Subcutaneous adipose tissue (tissue), 4 donors: ENCODE results near the gene ANKRD29. TPM values are rescaled to one million over a fixed set of nuclear protein-coding genes. Genes with fewer than 3 reads are reported as not detected.

Experiments
- total RNA-seq, 4 donors: library from RNA; depleted of rRNA; stranded (reverse); fragments of >200 nt; gene quantifications; one replicate each; pipeline ENCODE4 v1.1.0, GENCODE V29; 2016
- TF ChIP-seq, protein P1 (sequence below): fragments of 450-650 bp; IDR thresholded peaks from one replicate; pipeline ENCODE4 v1.5.1; 2016; ENCODE audit warnings: low read depth, mild to moderate bottlenecking, control low read depth, antibody characterized with exemption, moderate library complexity

ANKRD29 gene
- total RNA-seq, 4 donors from 2014 or later: 9.2 to 30.7 (median 13.1) TPM

GRCh38 chr18:23575309-23575651, 87.4 kb downstream of the ANKRD29 start:
- TF ChIP-seq, protein P1, sequence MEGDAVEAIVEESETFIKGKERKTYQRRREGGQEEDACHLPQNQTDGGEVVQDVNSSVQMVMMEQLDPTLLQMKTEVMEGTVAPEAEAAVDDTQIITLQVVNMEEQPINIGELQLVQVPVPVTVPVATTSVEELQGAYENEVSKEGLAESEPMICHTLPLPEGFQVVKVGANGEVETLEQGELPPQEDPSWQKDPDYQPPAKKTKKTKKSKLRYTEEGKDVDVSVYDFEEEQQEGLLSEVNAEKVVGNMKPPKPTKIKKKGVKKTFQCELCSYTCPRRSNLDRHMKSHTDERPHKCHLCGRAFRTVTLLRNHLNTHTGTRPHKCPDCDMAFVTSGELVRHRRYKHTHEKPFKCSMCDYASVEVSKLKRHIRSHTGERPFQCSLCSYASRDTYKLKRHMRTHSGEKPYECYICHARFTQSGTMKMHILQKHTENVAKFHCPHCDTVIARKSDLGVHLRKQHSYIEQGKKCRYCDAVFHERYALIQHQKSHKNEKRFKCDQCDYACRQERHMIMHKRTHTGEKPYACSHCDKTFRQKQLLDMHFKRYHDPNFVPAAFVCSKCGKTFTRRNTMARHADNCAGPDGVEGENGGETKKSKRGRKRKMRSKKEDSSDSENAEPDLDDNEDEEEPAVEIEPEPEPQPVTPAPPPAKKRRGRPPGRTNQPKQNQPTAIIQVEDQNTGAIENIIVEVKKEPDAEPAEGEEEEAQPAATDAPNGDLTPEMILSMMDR: no peak

DNA sequence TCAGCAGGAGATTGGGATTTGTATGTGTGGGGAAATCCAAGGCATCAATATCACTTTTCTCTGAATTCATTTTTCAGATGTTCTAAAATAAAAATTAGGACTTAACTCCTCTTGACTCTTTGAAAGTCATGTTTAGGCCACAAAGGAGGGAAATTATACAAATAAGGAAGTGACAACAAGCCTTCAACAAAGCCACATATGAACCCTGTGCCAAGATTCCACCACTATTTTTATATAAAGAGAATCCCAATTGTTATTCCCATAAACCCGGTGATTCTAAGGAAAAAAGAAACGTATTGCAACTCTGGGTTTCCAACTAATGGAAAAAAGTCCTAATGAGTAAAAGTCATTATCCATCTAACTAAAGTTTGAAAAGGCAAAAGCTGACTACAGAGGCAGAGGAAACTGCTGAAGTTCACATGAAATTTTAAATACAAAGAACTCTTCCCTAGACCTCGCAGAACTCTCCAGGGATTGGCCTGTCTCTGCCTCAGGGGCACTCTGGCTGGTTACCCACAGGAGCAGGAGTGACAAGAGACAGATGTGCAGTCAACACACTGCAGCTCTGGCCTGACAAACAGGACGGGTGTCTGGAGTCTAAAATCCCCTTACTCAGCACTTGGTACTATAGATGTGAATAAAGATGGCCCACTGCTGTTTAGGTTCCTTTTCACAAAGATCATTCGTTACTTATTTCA, 88.0 kb downstream of the ANKRD29 start:
- TF ChIP-seq, protein P1: no peak

- TF ChIP-seq, protein P1: no peak
Observed at GRCh38 chr18:23573626-23574431, 88.9 kb downstream of the ANKRD29 start.

DNA sequence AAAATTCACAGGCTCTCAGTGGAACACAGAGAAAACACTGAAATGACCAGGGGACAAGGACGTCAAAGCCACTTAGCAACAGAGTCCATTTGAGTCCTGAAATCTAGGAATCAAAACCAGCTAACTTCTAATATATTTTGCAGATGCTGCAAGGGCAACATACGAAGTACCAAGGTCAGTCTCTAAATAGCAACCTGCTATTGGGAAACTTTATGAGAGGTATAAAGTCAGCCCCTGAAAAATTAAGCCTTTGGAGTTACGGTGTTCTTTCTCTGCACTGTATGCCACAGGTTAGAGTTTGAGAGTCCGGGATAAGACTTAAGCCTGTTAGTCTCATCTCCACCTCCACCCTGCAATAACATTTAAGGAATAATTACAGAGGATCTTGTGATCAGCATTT, 89.7 kb downstream of the ANKRD29 start:
- TF ChIP-seq, protein P1: no peak

DNA sequence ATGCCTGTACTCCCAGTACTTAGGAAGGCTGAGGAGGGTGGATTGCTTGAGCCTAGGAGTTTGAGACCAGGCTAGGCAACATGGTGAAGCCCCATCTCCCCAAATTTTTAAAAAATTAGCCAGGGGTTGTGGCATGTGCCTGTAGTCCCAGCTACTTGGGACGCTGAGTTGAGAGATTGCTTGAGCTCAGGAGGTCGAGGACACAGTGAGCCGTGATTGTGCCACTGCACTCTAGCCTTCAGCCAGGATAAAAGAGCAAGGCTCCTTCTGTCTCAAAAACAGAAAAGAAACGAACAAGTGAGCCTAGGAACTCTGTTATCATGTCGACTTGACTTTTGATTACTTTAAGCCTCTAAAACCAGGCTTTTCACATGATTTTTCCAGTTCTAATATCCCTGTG, 90.1 kb downstream of the ANKRD29 start:
- TF ChIP-seq, protein P1: no peak

GRCh38 chr18:23572012-23572411, 90.7 kb downstream of the ANKRD29 start:
- TF ChIP-seq, protein P1: no peak

DNA sequence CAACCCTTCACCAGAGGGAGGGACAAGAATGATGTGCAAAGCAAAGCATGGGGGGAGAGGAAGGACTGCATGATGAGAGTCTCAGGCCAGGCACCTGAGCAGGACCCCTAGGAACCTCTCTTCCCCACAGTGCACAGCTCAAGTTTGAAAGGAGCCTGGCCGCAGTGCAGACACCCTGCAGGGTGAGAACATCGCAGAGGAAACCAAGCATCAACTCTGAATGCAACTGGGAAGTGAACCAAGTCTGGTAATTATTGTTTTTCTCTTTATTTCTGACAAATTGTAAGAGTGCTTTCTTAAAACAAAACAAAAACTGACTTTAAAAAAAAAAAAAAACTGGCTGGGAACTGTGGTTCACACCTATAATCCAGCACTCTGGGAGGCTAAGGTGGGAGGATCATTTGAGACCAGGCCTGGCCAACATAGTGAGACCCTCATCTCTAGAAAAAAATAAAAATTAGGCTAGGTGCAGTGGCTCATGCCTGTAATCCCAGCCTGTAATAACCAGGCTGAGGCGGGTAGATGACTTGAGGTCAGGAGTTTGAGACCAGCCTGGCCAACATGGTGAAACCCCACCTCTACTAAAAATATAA, 91.7 kb downstream of the ANKRD29 start:
- TF ChIP-seq, protein P1: no peak
